Activated CD4-positive, alpha-beta T cell treated with anti-CD3 and anti-CD28 coated beads for 1 hour (primary cell): ENCODE results near the gene PTOV1.

Experiments used
- DNase-seq: peaks from one replicate; pipeline ENCODE4 v3.0.0-alpha.2; 2020

PTOV1 gene

DNA sequence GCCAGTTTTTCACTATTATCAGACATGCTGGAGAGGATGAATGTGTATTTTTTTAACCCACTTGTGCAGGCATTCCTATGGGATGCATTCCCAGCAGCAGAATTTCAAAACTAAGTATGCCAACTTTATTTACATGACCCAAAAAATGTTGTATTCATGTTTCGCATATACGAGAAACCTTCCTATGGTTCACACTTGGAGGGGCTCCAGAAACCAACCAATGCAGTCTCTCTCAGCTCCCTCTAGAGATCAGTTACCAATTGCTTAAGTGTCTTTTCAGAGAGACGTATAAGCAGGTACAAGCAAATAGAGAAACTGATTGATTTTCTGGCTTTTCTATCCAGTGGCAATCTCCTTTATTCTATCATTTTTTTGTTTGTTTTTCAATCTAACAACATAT lies 5.5 kb upstream of the PTOV1 start:
- DNase-seq: no peak

- DNase-seq: no peak
These were observed 4.6 kb upstream of the PTOV1 start for GRCh38 chr19:49846408-49846807.

DNA sequence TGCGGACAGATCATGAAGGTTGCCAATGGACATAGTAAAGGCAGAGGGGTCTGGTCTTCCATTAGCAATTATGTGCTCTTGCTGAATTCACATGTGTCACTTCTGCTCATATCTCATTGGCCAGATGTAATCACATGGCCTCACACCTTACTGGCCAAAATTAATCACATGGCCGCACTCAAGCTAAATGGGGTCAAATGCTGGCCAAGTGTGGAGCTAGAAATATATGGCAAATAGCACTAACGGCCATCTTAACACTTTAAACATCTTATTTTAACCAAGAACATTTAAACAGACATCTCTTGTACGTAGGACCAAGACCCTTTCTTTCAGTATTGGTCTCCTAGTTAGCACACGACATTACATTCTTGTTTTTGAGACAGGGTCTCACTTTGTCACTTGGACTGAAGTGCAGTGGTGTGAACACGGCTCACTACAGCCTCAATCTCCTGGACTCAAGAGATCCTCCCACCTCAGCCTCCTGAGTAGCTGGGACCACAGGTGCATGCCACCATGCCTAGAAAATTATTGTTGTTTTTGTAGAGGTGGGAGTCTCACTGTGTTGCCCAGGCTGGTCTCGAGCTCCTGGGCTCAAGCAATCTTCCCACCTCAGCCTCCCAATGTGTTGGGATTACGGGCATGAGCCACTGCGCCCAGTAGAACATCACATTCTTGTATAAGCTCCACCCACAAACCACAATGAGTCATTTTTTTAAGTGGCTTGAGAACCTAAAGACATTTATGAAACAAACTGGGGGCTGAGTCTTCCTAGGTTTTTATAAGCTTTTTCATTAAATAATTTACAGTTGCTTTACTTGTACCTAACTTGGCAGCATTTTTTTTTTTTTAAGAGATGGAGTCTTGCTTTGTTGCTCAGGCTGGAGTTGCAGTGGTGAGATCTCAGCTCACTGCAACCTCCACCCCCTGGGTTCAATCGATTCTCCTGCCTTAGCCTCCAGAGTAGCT lies 2.9 kb upstream of the PTOV1 start:
- no peak for DNase-seq

DNA sequence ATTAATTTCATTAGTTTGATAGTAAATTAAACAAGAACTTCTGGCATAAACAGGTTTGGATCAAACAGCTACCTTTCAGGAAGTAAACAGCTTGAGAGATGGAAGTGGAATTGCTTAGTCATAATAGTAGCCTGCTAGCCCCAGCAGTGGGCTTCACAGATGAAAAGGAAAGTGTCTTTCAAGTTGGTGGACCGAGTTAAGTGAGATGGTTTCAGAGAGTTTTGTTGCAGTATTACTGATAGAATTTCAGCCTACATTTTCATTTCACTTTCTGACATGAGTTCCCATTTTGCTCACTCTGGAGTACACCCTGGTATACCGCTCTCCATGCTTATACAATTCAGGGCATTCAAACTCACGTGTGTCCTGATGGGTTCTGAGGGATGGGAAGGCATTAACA lies 2.0 kb upstream of the PTOV1 start:
- no peak for DNase-seq

DNA sequence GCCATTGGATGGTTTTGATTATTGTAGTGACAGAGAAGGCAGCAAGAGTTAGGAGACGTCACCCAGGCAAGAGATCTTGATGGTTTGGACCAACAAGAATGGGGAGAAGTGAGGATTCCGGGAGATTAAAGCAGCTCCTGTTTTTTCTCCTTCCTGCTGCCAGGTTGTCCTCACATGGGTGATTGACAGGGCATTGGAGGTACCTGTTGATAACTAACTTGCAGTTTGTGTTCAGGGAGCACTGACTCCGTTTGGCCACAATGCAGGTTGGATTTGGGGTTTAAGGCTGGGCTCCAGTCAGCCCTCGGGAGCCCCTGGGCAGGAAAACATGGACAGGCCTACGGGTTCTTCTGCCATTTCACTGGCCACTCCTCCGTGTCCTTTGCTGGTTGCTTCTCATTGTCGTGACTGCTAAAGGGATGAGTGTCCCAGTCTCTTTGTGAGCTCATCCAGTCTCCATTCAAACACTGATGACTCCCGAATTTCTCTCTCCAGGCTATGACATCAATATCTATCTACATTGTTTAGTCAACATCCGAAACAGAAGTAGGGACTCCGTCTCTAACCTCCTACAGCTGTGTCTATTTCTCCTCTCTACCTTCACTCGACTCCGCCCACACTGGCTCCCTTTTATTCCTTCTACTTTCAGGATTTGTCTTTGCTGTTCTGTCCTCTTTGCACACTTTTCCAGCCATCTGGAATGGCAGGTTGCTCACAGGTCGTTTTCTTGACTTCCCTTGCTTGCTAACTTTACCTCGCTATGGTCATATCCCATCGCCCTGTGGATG lies 1.3 kb upstream of the PTOV1 start:
- DNase-seq: no peak

GRCh38 chr19:49850221-49850486 lies 805 bp upstream of the PTOV1 start:
- no peak for DNase-seq

- no peak for DNase-seq
These were observed 699 bp downstream of the PTOV1 start for GRCh38 chr19:49851456-49852259.

DNA sequence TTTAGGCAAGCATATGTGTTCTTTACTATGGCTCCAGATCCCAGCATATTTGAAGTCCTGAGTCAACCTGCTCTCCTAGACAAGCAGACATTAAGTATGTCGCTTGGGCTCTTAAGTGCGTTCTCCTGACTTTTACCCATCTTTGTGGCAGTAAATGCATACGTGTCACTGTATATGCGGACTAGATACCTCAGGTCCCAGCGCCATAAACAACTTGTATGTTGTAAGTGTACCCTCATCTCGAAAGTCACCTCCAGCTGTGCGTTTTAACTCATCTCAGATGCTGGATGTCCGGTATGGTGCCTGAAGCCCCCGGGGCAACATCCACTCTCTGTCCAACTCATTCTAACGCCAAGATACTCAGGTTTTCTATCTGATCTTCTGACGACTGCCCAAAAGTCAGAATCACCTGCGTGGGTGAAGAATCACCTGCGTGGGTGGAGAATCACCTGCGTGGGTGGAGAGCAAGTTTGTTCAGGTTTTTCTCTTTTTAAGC lies 1.7 kb downstream of the PTOV1 start:
- DNase-seq: no peak

GRCh38 chr19:49853852-49854377 lies 3.0 kb downstream of the PTOV1 start:
- DNase-seq: no peak

DNA sequence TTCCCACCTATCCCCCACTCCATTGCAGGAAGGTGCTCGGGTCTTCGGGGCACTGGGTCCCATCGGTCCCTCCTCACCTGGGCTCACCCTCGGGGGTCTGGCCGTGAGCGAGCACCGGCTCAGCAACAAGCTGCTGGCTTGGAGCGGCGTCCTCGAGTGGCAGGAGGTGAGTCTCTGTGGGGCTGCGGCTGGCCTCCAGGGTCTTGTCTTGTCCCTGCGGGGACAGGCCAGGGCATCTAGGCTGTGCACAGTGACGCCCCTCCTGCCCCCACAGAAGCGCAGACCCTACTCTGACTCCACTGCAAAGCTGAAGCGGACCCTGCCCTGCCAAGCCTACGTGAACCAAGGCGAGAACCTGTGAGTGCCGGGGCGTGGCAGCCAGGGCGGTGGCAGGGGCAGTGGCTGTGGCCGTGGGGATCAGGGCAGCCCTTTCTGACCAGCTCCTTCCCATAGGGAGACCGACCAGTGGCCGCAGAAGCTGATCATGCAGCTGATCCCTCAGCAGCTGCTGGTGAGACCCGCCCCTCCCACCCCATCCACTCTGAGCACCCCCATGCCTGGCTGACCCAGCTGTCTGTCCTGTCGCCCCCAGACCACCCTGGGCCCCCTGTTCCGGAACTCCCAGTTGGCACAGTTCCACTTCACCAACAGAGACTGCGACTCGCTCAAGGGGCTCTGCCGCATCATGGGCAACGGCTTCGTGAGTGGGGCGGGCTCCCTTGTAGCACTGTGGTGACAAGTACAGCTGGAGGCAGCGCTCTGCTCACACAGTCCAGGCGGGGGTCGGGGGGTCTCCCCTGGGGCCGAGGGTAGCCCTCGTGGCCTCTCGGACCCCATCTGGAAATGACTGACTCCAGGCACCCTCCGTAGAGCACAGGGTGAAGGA lies 3.7 kb downstream of the PTOV1 start:
- no peak for DNase-seq

- no peak for DNase-seq
These were observed 4.3 kb downstream of the PTOV1 start for GRCh38 chr19:49855277-49855675.

- DNase-seq: no peak
These were observed 5.0 kb downstream of the PTOV1 start for GRCh38 chr19:49855676-49856573.

GRCh38 chr19:49856574-49857021 lies 5.6 kb downstream of the PTOV1 start:
- DNase-seq: no peak

DNA sequence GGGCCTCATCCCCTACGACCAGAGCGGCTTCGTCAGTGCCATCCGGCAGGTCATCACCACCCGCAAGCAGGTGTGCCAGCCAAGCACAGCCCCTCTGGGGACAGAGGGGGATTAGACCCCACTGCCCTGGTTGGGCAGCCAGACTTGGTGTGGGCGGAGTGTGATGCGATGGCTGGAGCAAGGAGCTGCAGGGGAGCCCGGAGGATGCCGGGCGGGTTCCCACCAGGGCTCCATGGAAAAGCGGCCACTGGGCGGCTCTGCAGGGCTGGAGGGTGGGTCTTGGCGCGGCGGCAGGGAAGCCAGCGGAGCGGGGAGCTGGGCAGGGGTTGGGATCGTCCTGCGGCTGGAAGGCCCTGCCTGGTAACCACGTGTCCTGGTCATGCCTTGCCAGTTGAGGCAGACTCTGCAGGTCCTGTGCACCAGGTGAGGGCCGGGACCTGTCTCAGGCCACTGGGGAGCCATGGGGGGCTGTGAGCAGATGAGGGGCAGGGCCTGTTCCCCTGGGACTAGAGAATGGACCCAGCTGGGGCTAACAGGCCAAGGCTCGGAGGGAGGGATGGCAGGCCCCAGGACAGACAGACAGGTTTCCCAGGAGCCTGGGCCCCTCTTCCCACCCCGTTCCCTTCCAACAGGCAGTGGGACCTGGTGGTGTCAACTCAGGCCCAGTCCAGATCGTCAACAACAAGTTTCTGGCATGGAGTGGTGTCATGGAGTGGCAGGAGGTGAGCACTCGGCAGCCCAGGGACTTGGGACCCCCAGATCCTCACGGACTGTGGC lies 6.3 kb downstream of the PTOV1 start:
- DNase-seq: no peak

DNA sequence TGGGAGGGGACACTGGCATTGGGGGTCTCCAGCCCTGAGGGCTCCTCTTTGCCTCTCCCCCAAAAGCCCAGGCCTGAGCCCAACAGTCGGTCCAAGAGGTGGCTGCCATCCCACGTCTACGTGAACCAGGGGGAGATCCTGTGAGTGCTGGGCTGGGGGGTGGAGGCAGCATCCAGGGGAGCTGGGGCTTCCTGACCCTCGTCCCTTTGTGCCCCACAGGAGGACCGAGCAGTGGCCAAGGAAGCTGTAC lies 6.8 kb downstream of the PTOV1 start:
- DNase-seq: no peak

DNA sequence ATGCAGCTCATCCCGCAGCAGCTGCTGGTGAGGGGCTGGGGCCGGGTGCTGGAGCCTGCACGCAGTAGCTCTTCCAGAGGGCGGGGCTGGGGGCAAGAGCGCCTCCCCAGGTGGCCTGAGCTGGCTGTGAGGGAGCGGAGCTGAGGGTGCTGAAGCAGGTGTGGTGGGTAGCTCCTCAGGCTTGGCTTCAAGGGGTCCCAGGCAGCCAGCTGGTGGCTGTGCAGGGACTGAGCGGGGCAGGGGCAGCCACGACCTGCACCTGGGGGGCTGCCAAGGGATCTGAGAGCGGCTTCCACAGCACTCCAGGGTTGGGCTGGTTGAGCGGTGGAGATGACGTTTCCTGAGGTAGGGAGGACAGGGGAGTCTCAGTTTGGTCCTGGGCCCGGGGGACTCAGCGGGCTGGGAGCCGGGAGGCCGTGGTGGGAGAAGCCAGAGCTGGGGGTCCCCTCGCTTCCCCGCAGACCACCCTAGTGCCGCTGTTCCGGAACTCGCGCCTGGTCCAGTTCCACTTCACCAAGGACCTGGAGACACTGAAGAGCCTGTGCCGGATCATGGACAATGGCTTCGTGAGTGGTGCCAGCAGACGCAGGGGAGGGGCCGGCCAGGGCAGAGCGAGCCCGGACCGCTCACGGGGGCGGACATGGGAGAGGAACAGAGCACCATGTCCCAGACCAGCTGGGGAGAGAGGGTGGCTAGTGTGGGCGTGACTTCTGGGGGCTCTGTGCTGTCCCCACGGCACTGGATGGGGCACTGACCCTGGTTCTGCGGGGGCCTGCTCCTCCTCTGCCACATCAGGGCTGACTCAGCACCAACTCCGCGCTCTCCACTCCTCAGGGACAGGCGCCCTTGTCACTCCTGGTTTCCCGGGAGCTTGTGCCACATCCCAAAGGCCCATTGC lies 7.4 kb downstream of the PTOV1 start:
- no peak for DNase-seq

- DNase-seq: no peak
These were observed 8.8 kb downstream of the PTOV1 start for GRCh38 chr19:49859682-49860335.

DNA sequence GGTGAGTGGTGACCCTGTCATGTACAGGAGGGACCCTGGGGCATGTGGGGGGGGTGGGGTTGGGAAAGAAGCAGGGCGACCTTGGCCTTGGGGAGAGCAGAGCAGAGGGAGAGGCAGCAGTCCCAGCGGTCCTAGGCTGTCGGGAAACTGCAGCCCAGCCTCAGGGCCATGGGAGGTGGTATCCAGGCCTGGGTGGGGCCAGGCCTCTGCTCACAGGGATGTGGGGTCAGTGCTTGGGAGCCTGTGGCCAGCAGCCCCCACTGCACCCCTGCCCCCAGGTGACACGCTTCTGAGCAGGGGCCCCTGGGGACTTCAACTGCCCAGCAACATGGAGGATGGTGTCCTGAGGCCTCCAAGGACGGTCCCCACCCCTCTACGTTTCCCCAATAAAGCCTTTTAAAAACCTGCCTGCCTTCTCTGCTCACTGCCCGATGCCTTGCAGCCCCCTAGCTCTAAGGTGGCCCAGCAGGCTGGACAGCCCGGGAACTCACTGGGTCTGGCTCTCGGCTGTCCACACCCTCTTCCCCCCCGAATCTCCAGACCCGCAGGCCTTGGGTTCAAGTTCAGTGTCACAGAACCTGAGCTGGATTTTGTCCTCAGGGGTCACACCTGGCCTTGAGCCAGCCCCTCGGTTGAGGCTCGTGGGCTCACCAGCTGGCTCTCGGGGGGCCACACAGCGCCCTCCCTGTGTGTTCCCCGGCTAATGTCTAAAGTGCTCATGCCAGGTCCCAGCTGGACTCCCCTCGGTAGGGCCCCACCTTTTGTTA lies 9.6 kb downstream of the PTOV1 start:
- DNase-seq: no peak
